GM21390 (cell line): ENCODE data around the gene SLC38A9.

Source experiments
- ATAC-seq: cut with Tn5 transposase; IDR thresholded peaks from one replicate; pipeline ENCODE4 v1.9.1; 2021; ENCODE audit not compliant: unreplicated experiment

Gene SLC38A9

DNA sequence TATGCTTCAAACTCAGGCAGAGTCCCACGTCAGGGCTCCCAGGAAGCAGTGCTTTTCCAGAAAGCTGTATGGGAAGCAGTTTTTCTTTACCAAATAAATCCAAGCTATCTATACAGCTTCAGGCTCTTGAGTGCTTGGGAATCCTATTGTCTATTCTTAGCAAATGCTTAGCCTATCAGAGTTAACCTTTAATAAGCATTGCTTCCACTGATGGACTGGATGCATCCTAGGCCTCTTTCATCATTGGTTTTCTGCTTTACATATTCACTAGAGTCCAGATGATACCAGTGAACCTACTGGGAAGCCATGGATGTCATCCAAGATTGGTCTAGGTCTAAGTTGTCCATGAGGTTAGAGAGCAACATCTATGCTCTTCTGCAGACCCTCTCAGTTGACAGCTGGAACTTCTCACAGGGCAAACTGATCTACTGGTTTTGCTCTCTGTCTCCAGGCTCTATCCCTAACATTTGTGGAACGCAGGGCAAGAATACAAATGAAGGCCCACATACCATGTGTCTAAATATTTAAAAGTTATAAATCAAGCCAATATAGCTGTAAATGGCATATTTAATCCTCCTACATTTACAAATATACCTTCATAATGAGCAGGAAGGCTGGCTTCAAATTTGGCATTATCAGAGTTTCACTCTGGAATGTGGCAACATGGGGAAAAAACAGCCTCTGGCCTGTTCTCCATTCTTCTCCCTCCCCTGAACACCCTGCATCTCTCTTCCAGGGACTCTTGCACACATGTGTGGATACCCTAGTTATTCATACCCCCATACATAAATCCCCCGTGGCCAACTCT lies 127.5 kb downstream of the SLC38A9 start:
- no peak for ATAC-seq

GRCh38 chr5:55583578-55583977 lies 128.5 kb downstream of the SLC38A9 start:
- ATAC-seq, result no peak

GRCh38 chr5:55582256-55582655 lies 129.9 kb downstream of the SLC38A9 start:
- no peak for ATAC-seq

DNA sequence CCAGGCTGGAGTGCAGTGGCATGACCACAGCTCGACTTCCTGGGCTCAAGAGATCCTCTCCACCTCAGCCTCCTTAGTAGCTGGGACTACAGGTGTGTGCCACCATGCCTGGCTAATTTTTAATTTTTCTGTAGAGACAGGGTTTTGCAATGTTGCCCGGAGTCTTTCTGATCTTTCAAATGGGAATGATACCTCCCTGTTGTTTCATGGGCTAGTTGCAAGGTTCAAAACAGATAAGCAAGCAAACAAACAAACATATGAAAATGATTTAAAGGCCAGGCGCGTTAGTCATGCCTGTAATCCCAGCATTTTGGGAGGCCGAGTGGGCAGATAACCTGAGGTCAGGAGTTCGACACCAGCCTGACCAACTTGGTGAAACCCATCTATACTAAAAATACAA lies 132.1 kb downstream of the SLC38A9 start:
- no peak for ATAC-seq

GRCh38 chr5:55578771-55579170 lies 133.4 kb downstream of the SLC38A9 start:
- no peak for ATAC-seq

GRCh38 chr5:55577353-55578060 lies 134.6 kb downstream of the SLC38A9 start:
- no peak for ATAC-seq

- no peak for ATAC-seq
Observed at GRCh38 chr5:55576661-55577060, 135.5 kb downstream of the SLC38A9 start.
